ENCODE results near the gene TDRD7. TPM values are rescaled to one million over a fixed set of nuclear protein-coding genes. Genes with fewer than 3 reads are reported as not detected.

Gene TDRD7
- polyA plus RNA-seq, 2 donors: 5.2 to 6.7 TPM

GRCh38 chr9:97386733-97387503, 25.0 kb upstream of the TDRD7 start:
- no peaks in the 10 kb centered on the region for H3K36me3 ChIP-seq (ENCODE audit: control insufficient read depth in 2 of 2, insufficient read depth in 2 of 2, low read length in 1 of 2)
- peaks cover 0 to 4% of the 10 kb centered on the region in 2 donors for H3K4me1 ChIP-seq (ENCODE audit: control insufficient read depth in 2 of 2, insufficient read depth in 2 of 2, low read length in 1 of 2)
- H3K27ac ChIP-seq (ENCODE audit: low read depth in 2 of 2, low read length in 1 of 2): no peak overlapping the region
- 6% methylated on average over 30 of the region's 30 CpGs for WGBS, 2 donors
- no peak overlapping the region for H3K4me3 ChIP-seq (ENCODE audit: low read depth in 1 of 2, low read length in 2 of 2)
- no peaks in the 10 kb centered on the region for H3K27me3 ChIP-seq (ENCODE audit: control insufficient read depth in 1 of 2, insufficient read depth in 2 of 2, low read length in 2 of 2)
- H3K9me3 ChIP-seq (ENCODE audit: control insufficient read depth in 2 of 2, insufficient read depth in 1 of 2, low read depth in 1 of 2, low read length in 1 of 2): no peaks in the 10 kb centered on the region

DNA sequence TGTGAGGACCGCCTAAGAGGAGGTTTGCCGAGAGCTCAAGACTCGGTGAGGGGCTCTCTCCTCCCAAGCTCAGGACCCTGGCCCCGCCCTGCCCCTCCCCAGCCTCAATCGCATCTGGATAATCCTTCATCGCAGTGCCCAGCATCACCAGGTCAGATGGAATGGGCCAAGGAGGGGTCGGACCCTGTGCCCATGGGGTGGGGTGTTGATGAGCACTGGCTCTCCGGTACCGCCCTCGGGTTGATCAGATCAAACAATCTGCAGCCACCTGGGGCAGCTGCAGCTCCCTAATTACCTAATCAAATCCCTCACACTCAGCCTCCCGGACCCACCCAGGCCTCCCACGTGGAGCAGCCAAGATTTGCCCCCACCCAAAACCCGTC, 24.4 kb upstream of the TDRD7 start:
- no peak overlapping the region for H3K27ac ChIP-seq (ENCODE audit: low read depth in 2 of 2, low read length in 1 of 2)
- no peak overlapping the region for H3K4me3 ChIP-seq (ENCODE audit: low read depth in 1 of 2, low read length in 2 of 2)
- no peaks in the 10 kb centered on the region for H3K36me3 ChIP-seq (ENCODE audit: control insufficient read depth in 2 of 2, insufficient read depth in 2 of 2, low read length in 1 of 2)
- H3K27me3 ChIP-seq (ENCODE audit: control insufficient read depth in 1 of 2, insufficient read depth in 2 of 2, low read length in 2 of 2): no peaks in the 10 kb centered on the region
- WGBS, 2 donors: 38 to 43% methylated on average over 13 of the region's 13 CpGs
- H3K4me1 ChIP-seq (ENCODE audit: control insufficient read depth in 2 of 2, insufficient read depth in 2 of 2, low read length in 1 of 2): peaks cover 0 to 4% of the 10 kb centered on the region in 2 donors
- no peaks in the 10 kb centered on the region for H3K9me3 ChIP-seq (ENCODE audit: control insufficient read depth in 2 of 2, insufficient read depth in 1 of 2, low read depth in 1 of 2, low read length in 1 of 2)

DNA sequence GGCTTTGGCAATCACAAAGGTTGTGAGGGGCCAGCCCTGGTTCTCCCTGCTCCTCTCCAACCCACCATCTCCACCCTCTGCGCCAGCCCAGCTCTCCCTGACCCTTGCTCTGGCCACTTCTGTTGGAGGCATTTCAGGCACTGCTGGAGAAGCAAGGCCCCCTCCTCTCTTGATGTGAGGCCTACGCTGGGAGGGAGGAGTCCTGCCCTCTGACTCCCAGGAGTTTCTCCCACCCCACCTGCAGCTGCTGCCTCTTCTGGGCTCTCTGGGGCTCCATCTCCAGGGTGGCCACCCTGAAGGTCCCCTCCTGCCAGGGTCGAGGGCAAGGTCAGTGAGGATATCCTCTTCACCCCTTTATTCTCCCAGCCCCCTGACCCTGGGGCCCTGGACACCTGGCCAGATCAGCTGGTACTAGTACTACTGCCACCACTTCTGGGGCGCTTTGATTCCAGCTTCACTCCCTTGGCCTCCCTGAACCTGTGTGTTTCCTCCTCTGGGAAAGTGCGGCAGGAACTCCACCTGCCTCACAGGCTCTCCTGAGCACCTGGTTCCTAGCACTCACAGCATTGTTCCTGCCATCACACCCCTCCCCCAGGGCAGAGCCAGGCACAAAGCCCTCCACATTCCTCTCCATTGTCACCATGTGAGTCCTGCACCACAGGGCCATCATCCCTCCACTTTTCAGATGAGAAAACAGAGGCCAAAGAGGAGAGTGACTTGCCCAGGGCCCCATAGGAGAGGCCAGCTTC, 23.8 kb upstream of the TDRD7 start:
- H3K9me3 ChIP-seq (ENCODE audit: control insufficient read depth in 2 of 2, insufficient read depth in 1 of 2, low read depth in 1 of 2, low read length in 1 of 2): no peaks in the 10 kb centered on the region
- H3K4me1 ChIP-seq (ENCODE audit: control insufficient read depth in 2 of 2, insufficient read depth in 2 of 2, low read length in 1 of 2): peaks cover 0 to 4% of the 10 kb centered on the region in 2 donors
- H3K27ac ChIP-seq (ENCODE audit: low read depth in 2 of 2, low read length in 1 of 2): no peak overlapping the region
- H3K27me3 ChIP-seq (ENCODE audit: control insufficient read depth in 1 of 2, insufficient read depth in 2 of 2, low read length in 2 of 2): no peaks in the 10 kb centered on the region
- 62 to 72% methylated on average over 5 of the region's 5 CpGs for WGBS, 2 donors
- H3K4me3 ChIP-seq (ENCODE audit: low read depth in 1 of 2, low read length in 2 of 2): no peak overlapping the region
- no peaks in the 10 kb centered on the region for H3K36me3 ChIP-seq (ENCODE audit: control insufficient read depth in 2 of 2, insufficient read depth in 2 of 2, low read length in 1 of 2)

DNA sequence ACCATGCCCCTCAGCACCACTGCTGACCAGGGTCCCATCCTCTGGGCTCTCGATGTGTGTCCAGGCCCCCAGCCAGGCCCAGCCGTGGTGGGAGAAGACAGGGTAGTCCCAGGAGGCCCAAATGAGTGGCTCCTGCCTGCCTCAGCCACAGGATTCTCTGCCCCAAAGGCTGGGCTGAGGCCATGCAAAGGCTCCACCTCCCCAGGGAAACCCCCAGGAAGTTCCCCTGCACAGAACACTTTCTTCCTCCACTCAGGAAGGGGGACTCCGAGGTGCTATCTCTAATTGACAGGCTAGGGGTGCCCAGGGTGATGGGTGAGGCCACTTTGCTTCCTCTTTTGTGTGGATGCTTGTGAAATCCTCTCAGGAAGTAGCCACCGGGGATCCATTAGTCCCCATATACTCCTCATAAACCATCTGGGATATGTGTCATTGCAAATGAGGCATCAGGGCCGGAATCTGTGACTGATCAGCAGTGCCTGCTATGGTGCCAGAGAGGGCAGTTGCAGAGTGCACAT, 23.1 kb upstream of the TDRD7 start:
- 52 to 55% methylated on average over 5 of the region's 5 CpGs for WGBS, 2 donors
- peaks cover 0 to 4% of the 10 kb centered on the region in 2 donors for H3K4me1 ChIP-seq (ENCODE audit: control insufficient read depth in 2 of 2, insufficient read depth in 2 of 2, low read length in 1 of 2)
- H3K4me3 ChIP-seq (ENCODE audit: low read depth in 1 of 2, low read length in 2 of 2): no peak overlapping the region
- H3K27ac ChIP-seq (ENCODE audit: low read depth in 2 of 2, low read length in 1 of 2): no peak overlapping the region
- no peaks in the 10 kb centered on the region for H3K27me3 ChIP-seq (ENCODE audit: control insufficient read depth in 1 of 2, insufficient read depth in 2 of 2, low read length in 2 of 2)
- no peaks in the 10 kb centered on the region for H3K9me3 ChIP-seq (ENCODE audit: control insufficient read depth in 2 of 2, insufficient read depth in 1 of 2, low read depth in 1 of 2, low read length in 1 of 2)
- H3K36me3 ChIP-seq (ENCODE audit: control insufficient read depth in 2 of 2, insufficient read depth in 2 of 2, low read length in 1 of 2): no peaks in the 10 kb centered on the region

DNA sequence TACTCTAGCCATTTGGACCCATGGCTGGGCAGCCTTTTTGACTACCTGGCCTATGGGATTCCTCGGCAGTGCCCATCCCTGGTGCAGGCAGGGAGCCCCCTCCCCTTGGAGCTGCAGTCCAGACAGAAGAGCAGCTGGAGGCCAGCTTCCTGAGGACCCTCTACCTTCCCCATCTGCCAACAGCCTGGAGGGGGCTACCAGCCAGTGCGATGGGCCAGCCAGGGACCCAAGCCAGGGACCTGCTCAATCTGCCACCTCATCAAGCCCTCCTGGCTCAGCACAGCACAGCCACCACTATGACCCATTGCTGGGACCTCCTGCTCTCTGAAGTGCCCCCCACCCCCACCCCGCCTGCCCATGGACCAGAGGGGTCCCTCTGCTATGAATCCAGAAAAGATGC, 22.6 kb upstream of the TDRD7 start:
- H3K4me1 ChIP-seq (ENCODE audit: control insufficient read depth in 2 of 2, insufficient read depth in 2 of 2, low read length in 1 of 2): peaks cover 0 to 4% of the 10 kb centered on the region in 2 donors
- no peaks in the 10 kb centered on the region for H3K36me3 ChIP-seq (ENCODE audit: control insufficient read depth in 2 of 2, insufficient read depth in 2 of 2, low read length in 1 of 2)
- no peaks in the 10 kb centered on the region for H3K27me3 ChIP-seq (ENCODE audit: control insufficient read depth in 1 of 2, insufficient read depth in 2 of 2, low read length in 2 of 2)
- H3K4me3 ChIP-seq (ENCODE audit: low read depth in 1 of 2, low read length in 2 of 2): no peak overlapping the region
- 86 to 88% methylated on average over 3 of the region's 3 CpGs for WGBS, 2 donors
- no peak overlapping the region for H3K27ac ChIP-seq (ENCODE audit: low read depth in 2 of 2, low read length in 1 of 2)
- no peaks in the 10 kb centered on the region for H3K9me3 ChIP-seq (ENCODE audit: control insufficient read depth in 2 of 2, insufficient read depth in 1 of 2, low read depth in 1 of 2, low read length in 1 of 2)

DNA sequence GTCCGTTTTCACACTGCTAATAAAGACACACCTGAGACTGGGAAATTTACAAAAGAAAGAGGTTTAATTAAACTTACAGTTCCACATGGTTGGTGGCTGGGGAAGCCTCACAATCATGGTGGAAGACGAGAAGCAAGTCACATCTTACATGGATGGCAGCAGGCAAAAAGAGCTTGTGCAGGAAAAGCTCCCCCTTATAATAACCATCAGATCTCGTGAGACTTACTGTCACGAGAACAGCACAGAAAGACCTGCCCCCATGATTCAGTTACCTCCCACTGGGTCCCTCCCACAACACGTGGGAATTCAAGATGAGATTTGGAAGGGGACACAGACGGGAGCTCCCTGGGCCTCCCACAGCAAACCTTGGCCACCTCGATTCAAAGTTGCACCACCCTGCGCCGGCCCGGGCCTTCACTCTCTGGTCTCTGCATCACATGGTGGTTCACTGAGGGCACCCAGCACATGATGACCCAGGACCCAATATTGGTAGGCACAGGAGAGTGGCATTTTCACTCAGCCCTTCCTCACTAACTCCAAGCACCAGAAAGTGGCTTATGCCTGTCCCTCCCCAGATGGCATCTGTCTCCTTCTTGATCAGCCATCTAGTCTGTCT, 21.0 kb upstream of the TDRD7 start:
- H3K4me1 ChIP-seq (ENCODE audit: control insufficient read depth in 2 of 2, insufficient read depth in 2 of 2, low read length in 1 of 2): peaks cover 0 to 4% of the 10 kb centered on the region in 2 donors
- H3K9me3 ChIP-seq (ENCODE audit: control insufficient read depth in 2 of 2, insufficient read depth in 1 of 2, low read depth in 1 of 2, low read length in 1 of 2): no peaks in the 10 kb centered on the region
- H3K27me3 ChIP-seq (ENCODE audit: control insufficient read depth in 1 of 2, insufficient read depth in 2 of 2, low read length in 2 of 2): no peaks in the 10 kb centered on the region
- H3K27ac ChIP-seq (ENCODE audit: low read depth in 2 of 2, low read length in 1 of 2): no peak overlapping the region
- no peak overlapping the region for H3K4me3 ChIP-seq (ENCODE audit: low read depth in 1 of 2, low read length in 2 of 2)
- no peaks in the 10 kb centered on the region for H3K36me3 ChIP-seq (ENCODE audit: control insufficient read depth in 2 of 2, insufficient read depth in 2 of 2, low read length in 1 of 2)
- WGBS, 2 donors: 85 to 86% methylated on average over 10 of the region's 10 CpGs

DNA sequence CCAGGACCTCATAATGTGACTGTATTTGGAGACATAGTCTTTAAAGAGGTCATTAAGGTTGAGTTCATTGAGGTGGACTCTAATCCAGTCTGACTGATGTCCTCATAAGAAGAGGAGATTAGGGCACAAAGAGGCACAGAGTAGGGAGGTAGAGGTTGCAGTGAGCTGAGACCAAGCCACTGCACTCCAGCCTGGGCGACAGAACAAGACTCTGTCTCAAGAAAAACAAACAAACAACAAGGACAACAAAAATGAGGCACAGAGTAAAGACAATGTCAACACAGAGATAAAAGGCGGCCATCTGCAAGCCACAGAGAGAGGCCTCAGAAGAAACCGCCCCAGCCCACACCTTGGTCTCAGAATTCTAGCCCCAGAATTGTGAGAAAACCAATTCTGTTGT, 17.0 kb upstream of the TDRD7 start:
- Histone ChIP-seq H3K4me1 (ENCODE audit: control insufficient read depth in 2 of 2, insufficient read depth in 2 of 2, low read length in 1 of 2) (peaks cover 0 to 5% of the 10 kb centered on the region in 2 donors), H3K4me3 (ENCODE audit: low read depth in 1 of 2, low read length in 2 of 2) (no peak overlapping the region), H3K27me3 (ENCODE audit: control insufficient read depth in 1 of 2, insufficient read depth in 2 of 2, low read length in 2 of 2) (no peaks in the 10 kb centered on the region), H3K27ac (ENCODE audit: low read depth in 2 of 2, low read length in 1 of 2) (no peak overlapping the region), H3K36me3 (ENCODE audit: control insufficient read depth in 2 of 2, insufficient read depth in 2 of 2, low read length in 1 of 2) (no peaks in the 10 kb centered on the region), H3K9me3 (ENCODE audit: control insufficient read depth in 2 of 2, insufficient read depth in 1 of 2, low read depth in 1 of 2, low read length in 1 of 2) (no peaks in the 10 kb centered on the region)
- WGBS, 2 donors: 63 to 80% methylated on average over 3 of the region's 3 CpGs

GRCh38 chr9:97395745-97396144, 16.2 kb upstream of the TDRD7 start:
- no peaks in the 10 kb centered on the region for H3K9me3 ChIP-seq (ENCODE audit: control insufficient read depth in 2 of 2, insufficient read depth in 1 of 2, low read depth in 1 of 2, low read length in 1 of 2)
- no peaks in the 10 kb centered on the region for H3K36me3 ChIP-seq (ENCODE audit: control insufficient read depth in 2 of 2, insufficient read depth in 2 of 2, low read length in 1 of 2)
- H3K4me1 ChIP-seq (ENCODE audit: control insufficient read depth in 2 of 2, insufficient read depth in 2 of 2, low read length in 1 of 2): peaks cover 0 to 5% of the 10 kb centered on the region in 2 donors
- H3K4me3 ChIP-seq (ENCODE audit: low read depth in 1 of 2, low read length in 2 of 2): no peak overlapping the region
- 92 to 97% methylated on average over 5 of the region's 5 CpGs for WGBS, 2 donors
- no peaks in the 10 kb centered on the region for H3K27me3 ChIP-seq (ENCODE audit: control insufficient read depth in 1 of 2, insufficient read depth in 2 of 2, low read length in 2 of 2)
- no peak overlapping the region for H3K27ac ChIP-seq (ENCODE audit: low read depth in 2 of 2, low read length in 1 of 2)

DNA sequence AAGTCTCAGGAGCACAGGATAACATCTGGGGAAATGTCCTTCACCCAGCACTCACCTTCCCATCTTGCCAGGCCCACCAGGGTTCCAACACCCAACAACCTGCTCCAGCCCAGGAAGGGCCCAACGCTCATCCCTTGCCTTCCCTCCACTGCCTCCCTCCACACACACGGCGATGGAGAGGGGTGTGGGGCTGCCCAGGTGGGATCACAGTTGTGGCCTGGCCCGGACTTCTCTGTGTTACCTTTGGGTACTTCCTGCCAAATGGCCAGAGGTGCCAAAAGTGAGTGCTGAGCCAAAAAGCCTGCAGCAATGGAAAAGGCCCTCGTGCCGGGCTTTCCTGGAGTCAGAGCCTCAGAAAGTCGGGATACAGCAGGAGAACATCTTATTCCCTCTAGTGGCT, 15.6 kb upstream of the TDRD7 start:
- H3K9me3 ChIP-seq (ENCODE audit: control insufficient read depth in 2 of 2, insufficient read depth in 1 of 2, low read depth in 1 of 2, low read length in 1 of 2): no peaks in the 10 kb centered on the region
- no peaks in the 10 kb centered on the region for H3K27me3 ChIP-seq (ENCODE audit: control insufficient read depth in 1 of 2, insufficient read depth in 2 of 2, low read length in 2 of 2)
- H3K36me3 ChIP-seq (ENCODE audit: control insufficient read depth in 2 of 2, insufficient read depth in 2 of 2, low read length in 1 of 2): no peaks in the 10 kb centered on the region
- peaks cover 0 to 5% of the 10 kb centered on the region in 2 donors for H3K4me1 ChIP-seq (ENCODE audit: control insufficient read depth in 2 of 2, insufficient read depth in 2 of 2, low read length in 1 of 2)
- WGBS, 2 donors: 77 to 85% methylated on average over 7 of the region's 7 CpGs
- no peak overlapping the region for H3K4me3 ChIP-seq (ENCODE audit: low read depth in 1 of 2, low read length in 2 of 2)
- no peak overlapping the region for H3K27ac ChIP-seq (ENCODE audit: low read depth in 2 of 2, low read length in 1 of 2)
